ENCODE measurements around the gene PIGQ.

PIGQ gene

DNA sequence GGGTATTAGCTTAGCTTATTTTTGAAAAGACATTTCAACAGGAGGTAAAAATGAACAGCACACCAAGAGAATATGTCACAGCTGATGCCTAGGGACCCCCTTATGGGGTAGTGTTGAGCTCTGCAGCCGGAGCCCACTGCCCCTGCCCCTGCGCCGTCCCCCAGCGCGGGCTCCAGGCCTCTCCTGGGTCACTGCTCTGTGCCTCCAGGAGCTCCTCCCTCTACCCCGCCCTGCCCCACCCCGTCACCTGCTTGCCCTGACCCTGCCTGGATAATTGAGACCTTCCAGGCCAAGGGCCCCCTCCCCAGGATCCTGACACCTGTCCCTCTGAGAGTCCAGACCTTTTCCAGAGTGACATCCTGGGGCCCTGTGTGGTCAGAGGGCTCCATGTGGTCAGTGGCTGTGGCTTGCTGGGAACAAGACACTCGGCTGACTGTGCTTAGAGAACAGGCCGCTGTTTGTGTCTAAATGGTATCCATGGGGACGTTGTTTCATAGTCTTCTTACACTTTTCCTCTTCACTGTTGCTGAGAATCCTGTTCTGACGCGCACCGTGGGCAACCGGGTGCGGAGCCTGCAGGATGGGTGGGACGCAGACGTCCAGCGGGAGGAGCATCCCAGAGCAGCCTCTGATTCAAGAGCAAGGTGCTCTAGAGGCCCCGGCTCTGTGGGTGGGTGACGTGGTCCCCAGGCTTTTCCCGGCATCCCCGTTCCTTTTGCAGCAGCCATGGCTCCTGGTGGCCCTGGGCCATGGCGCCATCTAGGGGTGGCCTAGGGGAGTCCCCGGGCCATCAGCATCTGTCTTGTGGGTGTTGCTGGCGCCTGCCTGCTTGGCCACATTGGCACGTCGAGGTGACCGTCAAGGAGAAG lies 41.0 kb downstream of the PIGQ start:
- peak; percentile 83 for DNase-seq

DNA sequence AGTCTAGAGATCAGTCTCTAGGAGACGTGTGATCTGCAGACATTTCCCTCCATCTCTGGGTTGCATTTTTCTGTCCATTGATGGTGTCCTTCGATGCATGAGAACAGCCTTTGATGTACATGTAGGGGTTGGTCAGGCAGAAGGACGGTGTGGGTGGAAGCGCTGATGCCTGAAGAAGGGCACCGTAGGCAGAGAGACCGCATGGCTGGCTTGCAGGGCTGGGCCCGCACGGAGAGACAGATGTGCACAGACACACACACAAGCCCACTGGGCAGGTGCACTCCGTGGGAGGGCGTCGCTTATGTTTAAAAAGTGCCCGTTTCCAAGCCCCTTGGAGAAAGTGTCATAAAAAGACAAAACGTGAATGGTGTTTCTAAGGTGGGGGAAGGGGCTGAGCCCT lies 45.4 kb downstream of the PIGQ start:
- no peak for DNase-seq

DNA sequence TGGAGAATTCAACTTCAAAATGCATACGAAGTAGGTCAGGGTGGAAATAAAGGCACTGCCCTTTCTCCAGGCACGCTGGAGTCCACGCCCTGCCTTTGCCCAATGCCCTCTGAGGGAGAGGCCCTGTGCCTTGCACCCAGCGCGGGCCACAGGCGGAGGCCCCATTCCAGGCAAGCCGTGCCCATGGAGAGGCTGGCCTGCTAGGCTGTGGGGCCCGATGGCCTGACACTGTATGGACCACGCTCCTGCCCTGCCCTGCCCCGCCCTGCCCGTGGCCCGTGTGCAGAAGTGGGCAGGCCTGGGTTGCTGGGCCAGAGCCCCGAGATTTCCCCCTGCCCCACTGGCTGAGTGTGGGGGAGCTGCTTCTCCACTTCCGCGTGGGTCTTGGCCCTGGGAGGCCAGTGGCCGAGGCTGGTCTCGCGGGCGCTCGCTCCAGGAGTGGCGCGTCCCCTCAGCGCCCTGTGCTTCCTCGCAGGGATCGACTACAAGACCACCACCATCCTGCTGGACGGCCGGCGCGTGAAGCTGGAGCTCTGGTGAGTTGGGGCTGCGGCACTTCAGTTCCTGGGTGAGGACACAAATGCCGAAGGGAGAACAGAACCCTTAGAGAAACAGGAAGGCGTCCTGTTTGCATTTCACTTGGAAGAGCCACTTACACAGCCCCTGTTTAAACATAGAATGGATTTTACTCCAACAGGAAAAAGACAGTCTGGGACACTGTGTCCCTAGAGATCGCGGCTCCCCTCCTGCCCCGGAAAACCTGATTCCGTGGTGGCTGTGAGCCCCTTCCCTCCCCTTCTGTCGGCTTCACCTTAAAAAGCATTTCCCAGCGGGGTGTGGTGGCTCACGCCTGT lies 47.2 kb downstream of the PIGQ start:
- no peak for DNase-seq

- no peak for DNase-seq
Measured at GRCh38 chr16:617855-618254, 48.1 kb downstream of the PIGQ start.

DNA sequence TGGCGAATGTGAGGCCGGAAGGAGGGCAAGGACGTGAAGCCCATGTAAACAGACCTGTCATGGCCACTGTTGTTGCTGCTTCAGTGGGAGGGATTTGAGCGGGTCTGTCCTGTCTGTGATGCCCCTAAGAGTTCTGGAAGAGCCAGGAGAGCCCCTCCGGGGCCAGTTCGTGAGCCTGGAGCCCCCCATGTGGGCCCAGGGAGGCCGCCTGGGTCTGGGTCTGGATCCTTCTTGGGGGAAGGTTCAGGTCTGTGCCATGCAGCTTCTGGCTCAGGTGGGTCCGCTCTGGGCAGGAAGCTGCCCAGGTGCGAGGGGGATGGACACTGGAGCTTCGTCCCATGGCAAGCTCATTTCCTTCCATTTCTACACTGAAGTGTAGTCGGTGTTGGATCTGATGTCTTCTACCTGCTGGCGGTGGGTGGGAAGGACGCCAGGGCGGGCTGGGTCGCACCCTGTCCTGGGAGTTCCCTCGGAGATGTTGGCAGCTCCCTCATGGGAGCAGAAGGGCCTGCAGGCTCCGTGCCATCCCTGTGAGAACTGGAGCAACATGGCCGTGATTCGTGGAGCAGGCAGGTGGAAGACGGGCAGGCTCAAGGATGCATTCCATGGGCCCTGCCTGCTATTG lies 49.8 kb downstream of the PIGQ start:
- DNase-seq, result no peak

DNA sequence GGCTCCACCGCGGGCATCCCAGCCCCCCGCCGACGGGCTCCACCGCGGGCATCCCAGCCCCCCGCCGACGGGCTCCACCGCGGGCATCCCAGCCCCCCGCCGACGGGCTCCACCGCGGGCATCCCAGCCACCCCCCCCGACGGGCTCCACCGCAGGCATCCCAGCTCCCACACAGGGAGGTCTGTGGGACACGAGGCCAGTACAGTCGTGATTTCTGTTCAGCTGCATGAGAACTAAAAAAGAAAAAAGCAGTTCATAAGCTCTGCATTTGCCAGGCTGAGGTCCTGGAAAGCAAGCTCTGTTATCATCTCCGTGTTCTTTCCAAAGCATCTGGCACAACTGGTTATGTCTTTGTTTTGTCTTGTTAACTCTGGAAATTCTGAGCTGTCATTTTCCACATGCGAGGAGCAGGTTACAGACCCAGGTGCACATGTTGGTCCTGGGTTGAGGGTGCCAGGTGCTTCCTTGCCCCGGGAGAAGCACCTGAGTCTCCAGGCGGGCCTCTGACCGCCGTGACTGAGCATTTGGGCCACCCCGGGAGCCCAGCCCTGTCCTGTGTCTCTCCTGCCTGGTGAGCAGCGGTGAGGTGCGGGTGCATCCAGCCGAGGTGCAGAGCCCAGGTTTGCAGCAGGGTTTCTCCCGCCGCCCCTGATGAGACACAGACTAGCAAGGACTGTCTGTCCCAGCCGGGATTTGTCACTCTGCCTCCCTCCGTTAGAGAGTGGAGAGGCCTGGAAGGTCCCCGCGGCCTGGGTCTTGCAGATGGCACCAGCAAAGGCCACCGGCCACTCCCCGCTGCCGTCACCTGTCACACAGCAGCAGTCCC lies 51.1 kb downstream of the PIGQ start:
- DNase-seq, result no peak

GRCh38 chr16:621526-622105 lies 51.8 kb downstream of the PIGQ start:
- DNase-seq, result no peak

- no peak for DNase-seq
Measured at GRCh38 chr16:622920-623280, 53.1 kb downstream of the PIGQ start.

GRCh38 chr16:624526-625070 lies 54.8 kb downstream of the PIGQ start:
- no peak for DNase-seq

DNA sequence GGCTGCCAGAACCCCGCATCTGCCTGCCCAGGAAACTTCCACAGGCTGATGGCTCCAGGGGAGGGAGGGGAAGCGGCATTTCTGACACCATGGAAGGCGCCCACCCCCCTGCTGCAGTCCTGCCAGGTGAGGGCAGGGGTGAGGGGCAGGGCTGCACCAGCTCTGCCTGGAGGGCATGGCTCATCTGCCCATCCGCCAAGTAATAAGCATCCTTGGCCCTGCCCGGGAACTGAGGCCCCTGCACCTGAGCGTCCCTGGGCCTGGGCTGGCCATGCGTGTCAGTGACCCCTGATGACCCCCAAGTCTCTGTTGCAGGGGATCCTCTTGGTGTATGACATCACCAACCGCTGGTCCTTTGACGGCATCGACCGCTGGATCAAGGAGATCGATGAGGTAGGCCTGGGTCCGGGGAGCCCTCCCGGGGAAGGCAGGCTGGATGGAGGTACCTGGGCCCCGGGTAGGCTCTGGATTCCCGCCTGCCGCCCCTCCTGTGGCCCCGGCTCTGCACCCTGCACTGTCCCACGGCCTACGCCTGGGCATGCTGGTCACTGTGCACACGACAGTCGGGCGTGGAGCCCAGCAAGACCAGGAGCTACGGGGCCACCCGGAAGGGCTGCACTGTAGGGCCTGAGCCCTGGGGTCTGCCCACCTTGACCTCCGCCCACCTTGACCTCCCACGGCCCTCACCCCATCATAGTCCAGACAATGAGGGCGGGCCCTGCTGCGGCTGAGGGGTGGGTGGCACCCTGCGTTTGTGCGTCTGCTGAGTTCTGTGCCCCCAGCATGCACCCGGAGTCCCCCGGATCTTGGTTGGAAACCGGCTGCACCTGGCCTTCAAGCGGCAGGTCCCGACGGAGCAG lies 55.6 kb downstream of the PIGQ start:
- DNase-seq, result no peak

DNA sequence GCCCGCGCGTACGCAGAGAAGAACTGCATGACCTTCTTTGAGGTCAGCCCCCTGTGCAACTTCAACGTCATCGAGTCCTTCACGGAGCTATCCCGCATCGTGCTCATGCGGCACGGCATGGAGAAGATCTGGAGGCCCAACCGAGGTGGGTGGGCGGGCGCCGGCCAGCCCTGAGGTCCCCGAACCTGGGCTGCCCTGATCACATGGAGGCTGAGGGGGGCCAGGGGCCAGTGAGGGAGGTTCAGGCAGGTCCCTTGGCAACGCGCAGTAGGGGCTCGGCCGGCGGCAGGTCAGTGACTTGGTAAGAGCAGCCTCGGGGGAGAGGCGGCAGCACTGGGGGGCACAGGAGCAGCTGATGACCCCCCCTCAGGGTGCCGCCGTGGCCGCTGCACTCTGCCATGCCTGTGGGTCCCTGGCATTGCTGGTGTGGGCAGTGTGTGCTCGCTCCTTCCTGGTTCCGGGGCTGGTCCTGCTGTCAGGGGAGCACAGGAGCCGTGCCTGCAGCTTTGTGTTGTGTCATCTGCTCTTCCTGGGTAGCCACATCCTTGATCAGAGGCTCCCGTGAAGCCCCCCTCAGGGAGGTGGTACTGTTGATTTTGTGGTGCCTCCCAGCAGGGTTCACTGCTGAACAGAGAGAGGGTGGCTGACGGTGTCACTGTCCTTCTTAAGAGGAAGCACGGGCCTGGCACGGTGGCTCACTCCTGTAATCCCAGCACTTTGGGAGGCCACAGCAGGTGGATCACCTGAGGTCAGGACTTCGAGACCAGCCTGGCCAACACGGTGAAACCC lies 56.4 kb downstream of the PIGQ start:
- DNase-seq, result no peak

GRCh38 chr16:626787-627453 lies 57.2 kb downstream of the PIGQ start:
- no peak for DNase-seq

DNA sequence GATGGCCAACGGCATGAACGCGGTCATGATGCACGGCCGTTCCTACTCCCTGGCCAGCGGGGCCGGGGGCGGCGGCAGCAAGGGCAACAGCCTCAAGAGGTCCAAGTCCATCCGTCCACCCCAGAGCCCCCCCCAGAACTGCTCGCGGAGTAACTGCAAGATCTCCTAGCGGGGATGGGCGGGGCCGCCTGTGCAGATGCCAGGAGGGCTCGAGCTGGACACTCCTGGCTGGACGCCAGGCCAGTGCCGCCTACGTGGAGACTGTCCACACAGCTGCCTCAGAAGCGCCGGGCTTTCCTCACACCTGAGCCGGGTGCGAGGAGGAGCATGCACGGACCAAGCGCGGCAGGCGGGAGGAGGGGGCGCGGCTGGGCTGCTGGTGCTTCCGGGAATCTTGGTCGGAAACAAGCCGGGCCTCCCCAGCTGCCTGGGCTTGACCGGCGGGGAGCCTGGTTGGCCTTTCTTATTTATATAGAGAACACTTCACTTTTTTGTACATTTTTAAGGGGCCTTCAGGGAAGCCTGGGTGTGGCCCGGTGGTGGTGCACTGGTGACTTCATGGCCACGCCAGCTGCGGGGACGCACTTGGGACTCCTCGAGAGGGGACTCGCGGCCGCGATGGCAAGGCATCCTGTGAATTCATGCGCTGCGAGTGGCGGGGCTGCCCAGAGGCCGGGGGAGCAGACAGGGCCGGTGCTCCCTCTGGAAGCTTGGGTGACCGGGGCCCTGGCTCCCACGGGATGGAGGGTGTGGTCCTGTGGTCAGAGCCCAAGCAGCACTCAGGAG lies 57.9 kb downstream of the PIGQ start:
- DNase-seq, result no peak

- no peak for DNase-seq
Measured at GRCh38 chr16:628321-629061, 58.7 kb downstream of the PIGQ start.

DNA sequence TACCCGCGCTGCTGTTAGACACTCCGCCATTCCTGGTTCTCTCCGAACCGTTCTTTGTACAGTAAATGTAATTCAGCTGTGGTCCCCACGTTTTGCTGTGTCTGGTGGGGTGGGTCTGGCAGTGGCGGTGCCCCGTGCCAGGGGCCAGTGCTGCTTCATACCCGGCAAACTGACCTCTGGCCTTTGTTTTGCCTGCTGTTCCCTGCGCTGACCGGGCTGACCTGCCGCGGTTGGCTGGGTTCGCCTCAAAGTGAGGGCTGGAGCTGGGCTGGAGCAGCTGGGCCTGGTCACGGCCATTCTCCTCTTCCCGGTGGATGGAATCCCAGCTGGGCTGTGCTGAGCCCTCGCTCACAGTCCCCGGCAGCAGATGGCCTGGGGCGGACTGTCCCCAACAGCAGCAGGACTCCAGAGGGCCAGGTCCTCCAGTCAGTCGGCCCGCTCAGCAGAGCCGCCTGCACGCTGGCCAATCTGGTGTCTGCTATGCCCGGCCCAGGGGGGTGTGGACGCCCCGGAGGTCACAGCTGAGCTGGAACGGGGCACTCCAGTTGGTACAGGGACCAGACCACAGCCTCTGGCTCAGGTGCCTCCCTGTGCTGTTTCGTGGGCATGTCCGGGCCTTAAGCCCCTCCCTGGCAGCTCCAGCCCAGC lies 59.5 kb downstream of the PIGQ start:
- no peak for DNase-seq

DNA sequence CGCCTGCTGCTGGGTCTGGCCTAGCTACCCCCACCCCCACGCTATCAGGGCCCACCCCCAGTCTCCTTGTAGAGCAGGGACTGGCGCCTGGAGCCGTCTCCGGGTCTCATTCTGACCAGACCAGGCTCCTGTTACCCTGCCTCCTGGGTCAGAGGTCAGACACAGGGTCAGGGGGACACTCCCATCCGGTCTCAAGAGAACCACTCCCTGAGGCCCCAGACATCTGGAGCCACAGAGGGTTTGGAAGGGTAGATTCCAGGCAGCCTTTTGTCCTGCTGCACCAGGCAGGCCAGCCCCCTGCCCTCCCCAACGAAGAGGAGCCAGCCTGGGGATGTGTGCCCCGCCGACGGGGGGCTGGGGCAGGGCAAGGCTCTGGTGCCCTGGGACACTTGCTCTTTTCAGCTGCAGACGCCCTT lies 60.1 kb downstream of the PIGQ start:
- no peak for DNase-seq

DNA sequence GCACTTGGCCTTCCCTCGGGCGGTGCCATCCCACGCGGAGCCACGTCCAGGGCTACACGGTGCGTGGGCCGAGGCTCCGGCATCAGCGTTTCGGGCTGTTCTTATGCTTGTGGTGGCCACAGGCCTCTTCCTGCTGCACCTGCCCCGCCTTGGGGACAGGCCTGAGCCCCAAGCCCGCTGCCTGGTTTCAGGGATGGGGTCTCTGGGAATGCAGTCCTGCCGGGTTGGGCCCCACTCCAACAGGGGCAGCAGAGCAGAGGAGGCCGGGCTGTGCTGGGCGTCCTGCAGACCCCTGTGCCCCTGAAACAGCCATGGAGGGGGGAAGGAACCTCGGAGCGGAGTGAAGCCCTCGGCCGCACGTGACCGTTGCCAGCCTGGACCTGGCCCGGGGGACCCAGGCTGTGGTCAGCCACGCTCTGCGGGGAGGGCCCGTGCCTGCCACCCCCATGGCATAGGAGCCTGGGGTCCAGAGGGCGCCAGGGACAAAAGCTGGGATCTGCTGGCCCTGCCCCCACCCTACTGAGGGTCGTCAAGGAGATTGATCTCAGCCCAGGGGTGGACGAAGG lies 60.6 kb downstream of the PIGQ start:
- no peak for DNase-seq

All from activated effector memory CD4-positive, alpha-beta T cell treated with anti-CD3 and anti-CD28 coated beads, Interleukin-2, amount 50 U/mL, for 16 hours (primary cell).